Smooth muscle cell (in vitro differentiated cells): Measurements from ENCODE around the gene ATP11A. TPM values are rescaled to one million over a fixed set of nuclear protein-coding genes. Genes with fewer than 3 reads are reported as not detected.

Experiments
- DNase-seq: peaks from one replicate; lab custom pipeline; 2025; ENCODE audit not compliant: unreplicated experiment; lab: John Stamatoyannopoulos, UW
- H2AFZ ChIP-seq: fragments of 200-600 bp; sonication (generic); 2 replicates; pipeline ENCODE4 v1.6.0; 2016; ENCODE audit warnings: antibody characterized with exemption, low read depth, mild to moderate bottlenecking
- H3F3A ChIP-seq: fragments of 200-600 bp; sonication (generic); 2 replicates; pipeline ENCODE4 v1.6.0; 2017; ENCODE audit warnings: antibody characterized with exemption, low read depth
- H3K27ac ChIP-seq: fragments of 200-600 bp; sonication (generic); 2 replicates; pipeline ENCODE4 v1.5.1; 2016; ENCODE audit warnings: low read depth, mild to moderate bottlenecking
- H3K27me3 ChIP-seq: fragments of 200-600 bp; sonication (generic); 2 replicates; pipeline ENCODE4 v1.6.1; 2016; ENCODE audit warnings: low read depth, mild to moderate bottlenecking
- H3K36me3 ChIP-seq: fragments of 200-600 bp; sonication (generic); 2 replicates; pipeline ENCODE4 v1.5.1; 2016; ENCODE audit warnings: low read depth
- H3K4me1 ChIP-seq: fragments of 200-600 bp; sonication (generic); 2 replicates; pipeline ENCODE4 v1.5.1; 2016; ENCODE audit warnings: low read depth
- H3K4me2 ChIP-seq: fragments of 200-600 bp; sonication (generic); 2 replicates; pipeline ENCODE4 v1.6.0; 2016; ENCODE audit warnings: mild to moderate bottlenecking
- H3K4me3 ChIP-seq: fragments of 200-600 bp; sonication (generic); 2 replicates; pipeline ENCODE4 v1.5.1; 2016; ENCODE audit warnings: mild to moderate bottlenecking
- H3K79me2 ChIP-seq: fragments of 200-600 bp; sonication (generic); 2 replicates; pipeline ENCODE4 v1.6.0; 2016; ENCODE audit warnings: low read depth, mild to moderate bottlenecking
- H3K9ac ChIP-seq: fragments of 200-600 bp; sonication (generic); 2 replicates; pipeline ENCODE4 v1.6.0; 2016; ENCODE audit warnings: low read depth
- H3K9me3 ChIP-seq: fragments of 200-600 bp; sonication (generic); replicated peaks from 2 replicates; pipeline ENCODE4 v1.5.1; 2016; ENCODE audit warnings: low read depth
- H4K20me1 ChIP-seq: fragments of 200-600 bp; sonication (generic); 2 replicates; pipeline ENCODE4 v1.6.0; 2016; ENCODE audit warnings: low read depth
- CTCF ChIP-seq: fragments of 200-600 bp; sonication (generic); IDR thresholded peaks from 2 replicates; pipeline ENCODE4 v1.5.1; 2017; ENCODE audit warnings: borderline replicate concordance, mild to moderate bottlenecking, antibody characterized with exemption; ENCODE audit not compliant: insufficient read depth, poor library complexity, severe bottlenecking
- WGBS: methylation state at CpG from one replicate; pipeline ENCODE4 v1.1.7; 2016; ENCODE audit warnings: low lambda C conversion rate; 5-methylcytosine and 5-hydroxymethylcytosine counted together
- polyA plus RNA-seq: library from polyadenylated mRNA; unstranded; fragments of >200 nt; fragmentation: Nextera tagmentation; extraction: Ambion mirVana; gene quantifications from 2 replicates; pipeline ENCODE4 v1.2.1, GENCODE V29; 2016
- total RNA-seq: library from RNA; depleted of rRNA; stranded (reverse); fragments of >200 nt; gene quantifications from 2 replicates; pipeline ENCODE4 v1.2.3, GENCODE V29; 2014

ATP11A gene
- total and polyA plus RNA-seq, 2 experiments from 2014 or later, result 6.5 to 7.5 TPM

GRCh38 chr13:112696869-112697465, 7.1 kb downstream of the ATP11A start:
- H3K9ac ChIP-seq, result no peak overlapping the region
- peaks cover 24% of the 10 kb centered on the region for H3K4me1 ChIP-seq
- H3K27me3 ChIP-seq, result no peaks in the 10 kb centered on the region
- no peaks in the 10 kb centered on the region for H3K36me3 ChIP-seq
- H3K79me2 ChIP-seq, result peaks cover 53% of the 10 kb centered on the region
- no peak for DNase-seq
- H4K20me1 ChIP-seq, result peaks cover 53% of the 10 kb centered on the region
- no peak overlapping the region for H2AFZ ChIP-seq
- no peak overlapping the region for H3K27ac ChIP-seq
- H3K9me3 ChIP-seq, result no peaks in the 10 kb centered on the region
- WGBS, result 97% methylated on average over 22 of the region's 34 CpGs
- TF ChIP-seq CTCF, result no peak
- no peak overlapping the region for H3K4me3 ChIP-seq
- no peaks in the 10 kb centered on the region for H3F3A ChIP-seq
- no peak overlapping the region for H3K4me2 ChIP-seq

GRCh38 chr13:112697756-112698655, 8.2 kb downstream of the ATP11A start:
- no peak overlapping the region for H2AFZ ChIP-seq
- peaks cover 21% of the 10 kb centered on the region for H3K4me1 ChIP-seq
- H3F3A ChIP-seq, result no peaks in the 10 kb centered on the region
- no peak for TF ChIP-seq CTCF
- H3K4me2 ChIP-seq, result no peak overlapping the region
- H3K36me3 ChIP-seq, result no peaks in the 10 kb centered on the region
- DNase-seq, result no peak
- 79% methylated on average over 18 of the region's 19 CpGs for WGBS
- peaks cover 43% of the 10 kb centered on the region for H3K79me2 ChIP-seq
- no peak overlapping the region for H3K4me3 ChIP-seq
- peaks cover 51% of the 10 kb centered on the region for H4K20me1 ChIP-seq
- H3K9ac ChIP-seq, result no peak overlapping the region
- H3K27me3 ChIP-seq, result no peaks in the 10 kb centered on the region
- no peak overlapping the region for H3K27ac ChIP-seq
- no peaks in the 10 kb centered on the region for H3K9me3 ChIP-seq

GRCh38 chr13:112699322-112699918, 9.6 kb downstream of the ATP11A start:
- Histone ChIP-seq H3K27ac (no peak overlapping the region), H3K4me2 (no peak overlapping the region), H3K4me1 (peaks cover 20% of the 10 kb centered on the region), H3F3A (no peaks in the 10 kb centered on the region), H3K27me3 (no peaks in the 10 kb centered on the region), H3K9me3 (no peaks in the 10 kb centered on the region), H3K4me3 (no peak overlapping the region), H3K79me2 (peaks cover 48% of the 10 kb centered on the region), H3K9ac (no peak overlapping the region), H4K20me1 (peaks cover 40% of the 10 kb centered on the region), H2AFZ (no peak overlapping the region), H3K36me3 (no peaks in the 10 kb centered on the region)
- TF ChIP-seq CTCF, result no peak
- 84% methylated on average over 13 of the region's 13 CpGs for WGBS
- DNase-seq, result no peak
